Endothelial cell of coronary artery (primary cell): ENCODE measurements around the gene IPO11. TPM values are rescaled to one million over a fixed set of nuclear protein-coding genes. Genes with fewer than 3 reads are reported as not detected.

Experiments used
- total RNA-seq: library from RNA; depleted of rRNA; stranded (reverse); fragments of >200 nt; gene quantifications from 2 replicates; pipeline ENCODE4 v1.2.3, GENCODE V29; 2014

The IPO11 gene
- total RNA-seq: 76.2 and 109 TPM in 2 replicates

GRCh38 chr5:62412549-62413329, at the start of gene IPO11:
IPO11 (plus strand) TSS chr5:62412763; CDS start chr5:62437280, 24,517 bp downstream.

GRCh38 chr5:62403411-62404250, 8.9 kb upstream of the IPO11 start, which contains the start of gene DIMT1:
DIMT1 (minus strand) TSS chr5:62403905; CDS start chr5:62403772, 133 bp downstream.

GRCh38 chr5:62578540-62578939, 166.0 kb downstream of the IPO11 start, which contains the start of gene LRRC70:
LRRC70 (plus strand) TSS chr5:62578819; CDS start chr5:62579439, 620 bp downstream.

Other genes with a start within 250 kb of the IPO11 start
- gene KIF2A, start 106.6 kb upstream of the IPO11 start, total RNA-seq: 62.5 and 66.1 TPM in 2 replicates
- 29.8 and 30.0 TPM in 2 replicates for gene DIMT1, start 8.9 kb upstream of the IPO11 start, total RNA-seq
- gene LRRC70, start 166.1 kb downstream of the IPO11 start, total RNA-seq: 18.0 and 33.4 TPM in 2 replicates